Ishikawa (cell line): Measurements from ENCODE around the gene LGR6.

ENCODE experiments used
- CEBPB ChIP-seq: IDR thresholded peaks from 2 replicates; pipeline ENCODE4 v1.6.1; 2012
- CREB1 ChIP-seq: IDR thresholded peaks from 2 replicates; pipeline ENCODE4 v1.6.1; 2012; ENCODE audit warnings: low read depth
- EGR1 ChIP-seq: IDR thresholded peaks from 2 replicates; pipeline ENCODE4 v1.6.1; 2012
- EP300 ChIP-seq: IDR thresholded peaks from 2 replicates; pipeline ENCODE4 v1.6.1; 2012; ENCODE audit warnings: borderline replicate concordance
- FOXM1 ChIP-seq: IDR thresholded peaks from 2 replicates; pipeline ENCODE4 v1.6.1; 2012; ENCODE audit warnings: low read depth, borderline replicate concordance
- NFIC ChIP-seq: IDR thresholded peaks from 2 replicates; pipeline ENCODE4 v1.6.1; 2012
- RAD21 ChIP-seq: IDR thresholded peaks from 2 replicates; pipeline ENCODE4 v1.6.1; 2012; ENCODE audit warnings: low read depth
- TAF1 ChIP-seq: IDR thresholded peaks from 2 replicates; pipeline ENCODE4 v1.6.1; 2012; ENCODE audit warnings: low read depth, mild to moderate bottlenecking
- TCF12 ChIP-seq: IDR thresholded peaks from 2 replicates; pipeline ENCODE4 v1.6.1; 2012; ENCODE audit warnings: low read depth
- TEAD4 ChIP-seq: IDR thresholded peaks from 2 replicates; pipeline ENCODE4 v1.6.1; 2012
- USF1 ChIP-seq: IDR thresholded peaks from 2 replicates; pipeline ENCODE4 v1.6.1; 2012
- YY1 ChIP-seq: IDR thresholded peaks from 2 replicates; pipeline ENCODE4 v1.6.1; 2012; ENCODE audit warnings: low read depth
- ZBTB7A ChIP-seq: IDR thresholded peaks from 2 replicates; pipeline ENCODE4 v1.6.1; 2012; ENCODE audit warnings: low read depth
- TF ChIP-seq, protein P1 (sequence below): IDR thresholded peaks from 2 replicates; pipeline ENCODE4 v1.6.1; 2012
- TF ChIP-seq, protein P2 (sequence below): IDR thresholded peaks from 2 replicates; pipeline ENCODE4 v1.6.1; 2012; ENCODE audit warnings: low read depth, mild to moderate bottlenecking

The LGR6 gene

GRCh38 chr1:202200669-202201068 lies 7.1 kb downstream of the LGR6 start:
- TF ChIP-seq, protein P1, sequence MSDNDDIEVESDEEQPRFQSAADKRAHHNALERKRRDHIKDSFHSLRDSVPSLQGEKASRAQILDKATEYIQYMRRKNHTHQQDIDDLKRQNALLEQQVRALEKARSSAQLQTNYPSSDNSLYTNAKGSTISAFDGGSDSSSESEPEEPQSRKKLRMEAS: no peak
- TF ChIP-seq TEAD4 (no peak), ZBTB7A (no peak), EP300 (no peak), RAD21 (no peak), NFIC (no peak), TCF12 (no peak), FOXM1 (no peak), USF1 (no peak), CREB1 (no peak), TAF1 (no peak), YY1 (no peak), EGR1 (no peak), CEBPB (no peak)
- TF ChIP-seq, protein P2, sequence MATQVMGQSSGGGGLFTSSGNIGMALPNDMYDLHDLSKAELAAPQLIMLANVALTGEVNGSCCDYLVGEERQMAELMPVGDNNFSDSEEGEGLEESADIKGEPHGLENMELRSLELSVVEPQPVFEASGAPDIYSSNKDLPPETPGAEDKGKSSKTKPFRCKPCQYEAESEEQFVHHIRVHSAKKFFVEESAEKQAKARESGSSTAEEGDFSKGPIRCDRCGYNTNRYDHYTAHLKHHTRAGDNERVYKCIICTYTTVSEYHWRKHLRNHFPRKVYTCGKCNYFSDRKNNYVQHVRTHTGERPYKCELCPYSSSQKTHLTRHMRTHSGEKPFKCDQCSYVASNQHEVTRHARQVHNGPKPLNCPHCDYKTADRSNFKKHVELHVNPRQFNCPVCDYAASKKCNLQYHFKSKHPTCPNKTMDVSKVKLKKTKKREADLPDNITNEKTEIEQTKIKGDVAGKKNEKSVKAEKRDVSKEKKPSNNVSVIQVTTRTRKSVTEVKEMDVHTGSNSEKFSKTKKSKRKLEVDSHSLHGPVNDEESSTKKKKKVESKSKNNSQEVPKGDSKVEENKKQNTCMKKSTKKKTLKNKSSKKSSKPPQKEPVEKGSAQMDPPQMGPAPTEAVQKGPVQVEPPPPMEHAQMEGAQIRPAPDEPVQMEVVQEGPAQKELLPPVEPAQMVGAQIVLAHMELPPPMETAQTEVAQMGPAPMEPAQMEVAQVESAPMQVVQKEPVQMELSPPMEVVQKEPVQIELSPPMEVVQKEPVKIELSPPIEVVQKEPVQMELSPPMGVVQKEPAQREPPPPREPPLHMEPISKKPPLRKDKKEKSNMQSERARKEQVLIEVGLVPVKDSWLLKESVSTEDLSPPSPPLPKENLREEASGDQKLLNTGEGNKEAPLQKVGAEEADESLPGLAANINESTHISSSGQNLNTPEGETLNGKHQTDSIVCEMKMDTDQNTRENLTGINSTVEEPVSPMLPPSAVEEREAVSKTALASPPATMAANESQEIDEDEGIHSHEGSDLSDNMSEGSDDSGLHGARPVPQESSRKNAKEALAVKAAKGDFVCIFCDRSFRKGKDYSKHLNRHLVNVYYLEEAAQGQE: no peak

- TF ChIP-seq, protein P1: no peak
- no peak for TF ChIP-seq CEBPB
- no peak for TF ChIP-seq RAD21
- no peak for TF ChIP-seq TCF12
- no peak for TF ChIP-seq USF1
- no peak for TF ChIP-seq EGR1
- TF ChIP-seq ZBTB7A: no peak
- TF ChIP-seq YY1: no peak
- TF ChIP-seq NFIC: no peak
- TF ChIP-seq TAF1: no peak
- TF ChIP-seq CREB1: no peak
These were observed 7.7 kb downstream of the LGR6 start for GRCh38 chr1:202201266-202201665.

GRCh38 chr1:202201971-202202370 lies 8.4 kb downstream of the LGR6 start:
- TF ChIP-seq ZBTB7A: no peak
- no peak for TF ChIP-seq NFIC
- TF ChIP-seq TAF1: no peak
- no peak for TF ChIP-seq EP300
- no peak for TF ChIP-seq RAD21
- TF ChIP-seq EGR1: no peak
- TF ChIP-seq CEBPB: no peak
- TF ChIP-seq, protein P2: no peak
- TF ChIP-seq, protein P1: no peak
- no peak for TF ChIP-seq TCF12

- no peak for TF ChIP-seq NFIC
- TF ChIP-seq CEBPB: no peak
- TF ChIP-seq ZBTB7A: no peak
- TF ChIP-seq CREB1: no peak
These were observed 9.0 kb downstream of the LGR6 start for GRCh38 chr1:202202500-202203168.

GRCh38 chr1:202203238-202204039 lies 9.8 kb downstream of the LGR6 start:
- TF ChIP-seq CEBPB (no peak), NFIC (no peak), ZBTB7A (no peak), YY1 (no peak), FOXM1 (no peak), CREB1 (no peak), EP300 (no peak), EGR1 (no peak), TEAD4 (no peak), TCF12 (no peak), RAD21 (no peak), TAF1 (no peak), USF1 (no peak)
- TF ChIP-seq, protein P1: no peak
- TF ChIP-seq, protein P2: no peak
